Gastroesophageal sphincter (tissue), 4 donors: ENCODE measurements around the gene PJA1. TPM values are rescaled to one million over a fixed set of nuclear protein-coding genes. Genes with fewer than 3 reads are reported as not detected.

Experiments used
- ATAC-seq: fragments of 150-250 bp; one replicate; pipeline ENCODE4 v1.9.1; 2016; ENCODE audit warnings: mild to moderate bottlenecking, moderate library complexity
- H3K27ac ChIP-seq, 4 donors: fragments of 200-600 bp; sonication (generic) in 3 of 4; 1 replicate in 3 of 4; 2 replicates in 1 of 4; pipeline ENCODE4 v1.5.1; 2016 to 2019
- H3K27me3 ChIP-seq: fragments of 200-600 bp; sonication (generic); one replicate; pipeline ENCODE4 v1.5.1; 2019
- H3K36me3 ChIP-seq, 2 donors: fragments of 200-600 bp; sonication (generic); one replicate each; pipeline ENCODE4 v1.5.1; 2019; ENCODE audit warnings: control low read depth in 1 of 2
- H3K4me1 ChIP-seq, 3 donors: fragments of 200-600 bp; sonication (generic); 1 replicate in 2 of 3; 2 replicates in 1 of 3; pipeline ENCODE4 v1.5.1; 2016 to 2019; ENCODE audit warnings: control low read depth in 2 of 3
- H3K4me3 ChIP-seq, 2 donors: fragments of 200-600 bp; sonication (generic); one replicate each; pipeline ENCODE4 v1.5.1; 2019; ENCODE audit warnings: mild to moderate bottlenecking in 1 of 2, moderate library complexity in 1 of 2
- H3K9me3 ChIP-seq, 3 donors: fragments of 200-600 bp; sonication (generic); one replicate each; pipeline ENCODE4 v1.5.1; 2017 to 2019; ENCODE audit warnings: control low read depth in 2 of 3
- EP300 ChIP-seq: sonication (generic); formaldehyde crosslinking; IDR thresholded peaks from one replicate; pipeline ENCODE4 v1.6.1; 2017; ENCODE audit warnings: antibody characterized with exemption, mild to moderate bottlenecking
- POLR2A ChIP-seq, 2 donors: fragments of 450-650 bp; IDR thresholded peaks; one replicate each; pipeline ENCODE4 v1.6.1; 2017; ENCODE audit warnings: antibody characterized with exemption in 2 of 2, mild to moderate bottlenecking in 2 of 2, moderate library complexity in 1 of 2
- POLR2AphosphoS5 ChIP-seq: sonication (generic); formaldehyde crosslinking; IDR thresholded peaks from one replicate; pipeline ENCODE4 v1.6.1; 2017; ENCODE audit warnings: antibody characterized with exemption
- WGBS, 2 donors: methylation state at CpG; one replicate each; pipeline ENCODE4 v1.1.5; 2018; ENCODE audit warnings: low coverage in 1 of 2; 5-methylcytosine and 5-hydroxymethylcytosine counted together
- total RNA-seq, 4 donors: library from RNA; depleted of rRNA; stranded (reverse); fragments of >200 nt; gene quantifications; one replicate each; pipeline ENCODE4 v1.1.0, GENCODE V29; 2016
- TF ChIP-seq, protein P1 (sequence below), 4 experiments: fragments of 200-600 bp in 2 of 4; fragments of 450-650 bp in 2 of 4; sonication (generic) in 1 of 4; IDR thresholded peaks; one replicate each; pipeline ENCODE4 v1.5.1; 2017 to 2019; ENCODE audit warnings: antibody characterized with exemption in 4 of 4, mild to moderate bottlenecking in 2 of 4, moderate library complexity in 2 of 4

Gene PJA1
- total RNA-seq, 4 donors from 2014 or later: 23.3 to 27.0 (median 24.8) TPM

DNA sequence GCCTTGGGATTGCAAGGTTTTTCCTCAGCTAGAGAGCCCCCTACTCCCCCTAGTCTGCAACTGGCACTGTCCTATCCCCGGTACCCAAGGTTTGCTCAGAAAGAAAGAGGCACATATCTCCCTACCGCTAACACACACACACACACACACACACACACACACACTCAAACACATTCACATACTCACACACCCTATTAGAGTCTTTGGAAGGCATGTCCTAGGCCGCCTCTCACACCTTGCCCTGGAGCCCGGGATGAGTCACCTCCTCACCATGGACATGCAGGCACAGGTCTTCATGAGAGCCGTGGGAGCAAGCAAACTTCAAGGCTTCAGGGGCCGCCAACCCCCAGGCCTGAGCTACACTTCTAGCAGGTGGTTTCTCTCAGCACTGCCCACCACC, 49.2 kb downstream of the PJA1 start:
- TF ChIP-seq, protein P1, sequence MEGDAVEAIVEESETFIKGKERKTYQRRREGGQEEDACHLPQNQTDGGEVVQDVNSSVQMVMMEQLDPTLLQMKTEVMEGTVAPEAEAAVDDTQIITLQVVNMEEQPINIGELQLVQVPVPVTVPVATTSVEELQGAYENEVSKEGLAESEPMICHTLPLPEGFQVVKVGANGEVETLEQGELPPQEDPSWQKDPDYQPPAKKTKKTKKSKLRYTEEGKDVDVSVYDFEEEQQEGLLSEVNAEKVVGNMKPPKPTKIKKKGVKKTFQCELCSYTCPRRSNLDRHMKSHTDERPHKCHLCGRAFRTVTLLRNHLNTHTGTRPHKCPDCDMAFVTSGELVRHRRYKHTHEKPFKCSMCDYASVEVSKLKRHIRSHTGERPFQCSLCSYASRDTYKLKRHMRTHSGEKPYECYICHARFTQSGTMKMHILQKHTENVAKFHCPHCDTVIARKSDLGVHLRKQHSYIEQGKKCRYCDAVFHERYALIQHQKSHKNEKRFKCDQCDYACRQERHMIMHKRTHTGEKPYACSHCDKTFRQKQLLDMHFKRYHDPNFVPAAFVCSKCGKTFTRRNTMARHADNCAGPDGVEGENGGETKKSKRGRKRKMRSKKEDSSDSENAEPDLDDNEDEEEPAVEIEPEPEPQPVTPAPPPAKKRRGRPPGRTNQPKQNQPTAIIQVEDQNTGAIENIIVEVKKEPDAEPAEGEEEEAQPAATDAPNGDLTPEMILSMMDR (IDR thresholded peaks at IDR 0.05): no peak
- TF ChIP-seq POLR2A (IDR thresholded peaks at IDR 0.05) (no peak), EP300 (no peak), POLR2AphosphoS5 (no peak)
- no peaks in the 10 kb centered on the region for H3K36me3 ChIP-seq
- ATAC-seq: no peak
- no peaks in the 10 kb centered on the region for H3K27me3 ChIP-seq
- no peaks in the 10 kb centered on the region for H3K4me1 ChIP-seq
- no peak overlapping the region for H3K27ac ChIP-seq
- H3K9me3 ChIP-seq: no peaks in the 10 kb centered on the region
- no peak overlapping the region for H3K4me3 ChIP-seq
- WGBS, 2 donors: 87% methylated on average over 5 of the region's 6 CpGs; no CpG with 5 or more reads in 1 of the 2 donors

- TF ChIP-seq, protein P1 (IDR thresholded peaks at IDR 0.05): no peak
- TF ChIP-seq POLR2A (IDR thresholded peaks at IDR 0.05) (no peak), EP300 (no peak), POLR2AphosphoS5 (no peak)
- no peaks in the 10 kb centered on the region for H3K27me3 ChIP-seq
- ATAC-seq: no peak
- H3K9me3 ChIP-seq: no peaks in the 10 kb centered on the region
- no peaks in the 10 kb centered on the region for H3K36me3 ChIP-seq
- no peak overlapping the region for H3K27ac ChIP-seq
- H3K4me1 ChIP-seq: peaks cover 0 to 7% (median 0%) of the 10 kb centered on the region in 3 donors
- no peak overlapping the region for H3K4me3 ChIP-seq
These were observed 51.5 kb downstream of the PJA1 start for GRCh38 chrX:69113723-69114122.
